Lung (tissue), 12 donors: ENCODE results near the gene PRIM1. TPM values are rescaled to one million over a fixed set of nuclear protein-coding genes. Genes with fewer than 3 reads are reported as not detected.

Source experiments
- ATAC-seq: fragments of 200-7000 bp; cut with Tn5 transposase; one replicate; pipeline ENCODE4 v1.9.1; 2020; ENCODE audit warnings: moderate number of reproducible peaks; ENCODE audit not compliant: insufficient read depth, low FRiP score
- DNase-seq, 3 donors: peaks; one replicate each; pipeline ENCODE4 v3.0.0-alpha.2; 2013 to 2017
- H3K27ac ChIP-seq, 2 donors: one replicate each; pipeline ENCODE4 v1.5.1; 2013; ENCODE audit warnings: mild to moderate bottlenecking in 2 of 2, moderate library complexity in 2 of 2, control low read depth in 1 of 2, inconsistent platforms in 1 of 2, low read depth in 1 of 2, low read length in 1 of 2
- H3K27me3 ChIP-seq, 3 donors: one replicate each; pipeline ENCODE4 v1.5.1; 2013; ENCODE audit warnings: low read length in 2 of 3; ENCODE audit not compliant: control insufficient read depth in 3 of 3, insufficient read depth in 3 of 3
- H3K36me3 ChIP-seq, 4 donors: one replicate each; pipeline ENCODE4 v1.5.1; 2013; ENCODE audit warnings: low read length in 4 of 4, mild to moderate bottlenecking in 1 of 4, moderate library complexity in 1 of 4; ENCODE audit not compliant: control insufficient read depth in 4 of 4, insufficient read depth in 4 of 4
- H3K4me1 ChIP-seq, 5 donors: one replicate each; pipeline ENCODE4 v1.5.1; 2013; ENCODE audit warnings: low read length in 5 of 5, mild to moderate bottlenecking in 2 of 5, moderate library complexity in 1 of 5; ENCODE audit not compliant: control insufficient read depth in 5 of 5, insufficient read depth in 5 of 5
- H3K4me3 ChIP-seq: one replicate; pipeline ENCODE4 v1.5.1; 2013; ENCODE audit warnings: mild to moderate bottlenecking, control low read depth, moderate library complexity
- H3K9ac ChIP-seq, 2 donors: one replicate each; pipeline ENCODE4 v1.5.1; 2013; ENCODE audit warnings: low read length in 2 of 2, control low read depth in 1 of 2; ENCODE audit not compliant: insufficient read depth in 1 of 2
- H3K9me3 ChIP-seq, 4 donors: one replicate each; pipeline ENCODE4 v1.5.1; 2013; ENCODE audit warnings: low read length in 3 of 4, mild to moderate bottlenecking in 1 of 4, moderate library complexity in 1 of 4; ENCODE audit not compliant: control insufficient read depth in 4 of 4, insufficient read depth in 3 of 4
- WGBS, 2 donors: extraction: QIAGEN DNeasy Blood & Tissue Kit; methylation state at CpG; one replicate each; pipeline ENCODE4 v1.1.7; 2013; 5-methylcytosine and 5-hydroxymethylcytosine counted together
- polyA plus RNA-seq, 2 donors: library from polyadenylated mRNA; stranded (reverse); fragments of 200-250 nt; gene quantifications; one replicate each; pipeline ENCODE4 v1.2.1, GENCODE V29; 2013
- total RNA-seq, 2 donors: library from RNA; depleted of rRNA in 1 of 2; stranded (reverse); fragments of >200 nt in 1 of 2; gene quantifications; one replicate each; pipeline ENCODE4 v1.2.1, GENCODE V29; 2014 to 2021
- TF ChIP-seq, protein P1 (sequence below): IDR thresholded peaks from 2 replicates; pipeline ENCODE4 v1.5.1; 2012; ENCODE audit warnings: mild to moderate bottlenecking; ENCODE audit errors: control extremely low read depth, extremely low read depth
- donor health status: control.
- donor health status: control.
- donor health status: Bipolar disorder and iron deficiency.
- donor health status: healthy.
- donor health status: DM: yes; HTN: yes; CAD: no.

Gene PRIM1
- total and polyA plus RNA-seq, 4 donors = 3.1 to 9.9 (median 5.0) TPM

DNA sequence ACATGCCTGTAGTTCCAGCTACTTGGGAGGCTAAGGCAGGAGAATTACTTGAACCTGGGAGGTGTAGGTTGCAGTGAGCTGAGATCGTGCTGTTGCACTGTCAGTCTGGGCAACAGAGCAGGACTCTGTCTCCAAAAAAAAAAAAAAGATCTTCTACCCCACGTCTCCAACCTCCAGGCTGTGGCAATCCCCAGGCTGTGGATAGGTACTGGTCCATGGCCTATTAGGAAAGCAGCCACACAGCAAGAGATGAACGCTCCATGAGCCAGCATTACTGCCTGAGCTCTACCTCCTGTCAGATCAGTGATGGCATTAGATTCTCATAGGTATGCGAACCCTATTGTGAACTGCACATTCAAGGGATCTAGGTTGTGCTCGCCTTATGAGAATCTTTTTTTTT lies 58.0 kb downstream of the PRIM1 start:
- peaks cover 0 to 2% (median 0%) of the 10 kb centered on the region in 5 donors for H3K4me1 ChIP-seq
- no peaks in the 10 kb centered on the region for H3K36me3 ChIP-seq
- H3K27me3 ChIP-seq = no peaks in the 10 kb centered on the region
- H3K9me3 ChIP-seq = no peaks in the 10 kb centered on the region
- no peak overlapping the region for H3K4me3 ChIP-seq
- WGBS, 2 donors = 83 to 89% methylated on average over 5 of the region's 5 CpGs
- ATAC-seq = no peak
- DNase-seq = no peak
- TF ChIP-seq, protein P1, sequence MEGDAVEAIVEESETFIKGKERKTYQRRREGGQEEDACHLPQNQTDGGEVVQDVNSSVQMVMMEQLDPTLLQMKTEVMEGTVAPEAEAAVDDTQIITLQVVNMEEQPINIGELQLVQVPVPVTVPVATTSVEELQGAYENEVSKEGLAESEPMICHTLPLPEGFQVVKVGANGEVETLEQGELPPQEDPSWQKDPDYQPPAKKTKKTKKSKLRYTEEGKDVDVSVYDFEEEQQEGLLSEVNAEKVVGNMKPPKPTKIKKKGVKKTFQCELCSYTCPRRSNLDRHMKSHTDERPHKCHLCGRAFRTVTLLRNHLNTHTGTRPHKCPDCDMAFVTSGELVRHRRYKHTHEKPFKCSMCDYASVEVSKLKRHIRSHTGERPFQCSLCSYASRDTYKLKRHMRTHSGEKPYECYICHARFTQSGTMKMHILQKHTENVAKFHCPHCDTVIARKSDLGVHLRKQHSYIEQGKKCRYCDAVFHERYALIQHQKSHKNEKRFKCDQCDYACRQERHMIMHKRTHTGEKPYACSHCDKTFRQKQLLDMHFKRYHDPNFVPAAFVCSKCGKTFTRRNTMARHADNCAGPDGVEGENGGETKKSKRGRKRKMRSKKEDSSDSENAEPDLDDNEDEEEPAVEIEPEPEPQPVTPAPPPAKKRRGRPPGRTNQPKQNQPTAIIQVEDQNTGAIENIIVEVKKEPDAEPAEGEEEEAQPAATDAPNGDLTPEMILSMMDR = no peak
- H3K27ac ChIP-seq = no peak overlapping the region
- H3K9ac ChIP-seq = no peak overlapping the region

DNA sequence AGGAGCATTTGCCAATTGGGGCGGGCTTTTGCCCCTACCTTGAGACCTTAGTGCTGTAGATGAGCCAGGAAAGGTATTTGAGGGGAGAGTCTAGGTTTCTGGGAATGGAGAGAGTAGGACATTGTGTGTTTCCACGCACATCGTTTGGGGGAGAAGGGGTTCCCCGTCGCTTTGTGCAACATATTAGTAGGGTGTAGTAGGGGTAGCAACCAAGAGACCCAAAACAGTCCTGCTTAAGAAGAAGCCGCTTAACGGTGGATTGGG lies 63.3 kb downstream of the PRIM1 start:
- H3K4me3 ChIP-seq = peak overlapping the region; percentile 40
- peaks cover 0 to 7% (median 0%) of the 10 kb centered on the region in 4 donors for H3K36me3 ChIP-seq
- H3K9ac ChIP-seq = peak overlapping the region; percentile 46 to 98
- DNase-seq (no peak), ATAC-seq (no peak)
- TF ChIP-seq, protein P1 = no peak
- WGBS, 2 donors = 0 to 7% methylated on average over 7 of the region's 7 CpGs
- H3K9me3 ChIP-seq = no peaks in the 10 kb centered on the region
- peaks cover 0 to 20% (median 4%) of the 10 kb centered on the region in 5 donors for H3K4me1 ChIP-seq
- H3K27ac ChIP-seq = peak overlapping the region; percentile 93 to 96
- no peaks in the 10 kb centered on the region for H3K27me3 ChIP-seq

DNA sequence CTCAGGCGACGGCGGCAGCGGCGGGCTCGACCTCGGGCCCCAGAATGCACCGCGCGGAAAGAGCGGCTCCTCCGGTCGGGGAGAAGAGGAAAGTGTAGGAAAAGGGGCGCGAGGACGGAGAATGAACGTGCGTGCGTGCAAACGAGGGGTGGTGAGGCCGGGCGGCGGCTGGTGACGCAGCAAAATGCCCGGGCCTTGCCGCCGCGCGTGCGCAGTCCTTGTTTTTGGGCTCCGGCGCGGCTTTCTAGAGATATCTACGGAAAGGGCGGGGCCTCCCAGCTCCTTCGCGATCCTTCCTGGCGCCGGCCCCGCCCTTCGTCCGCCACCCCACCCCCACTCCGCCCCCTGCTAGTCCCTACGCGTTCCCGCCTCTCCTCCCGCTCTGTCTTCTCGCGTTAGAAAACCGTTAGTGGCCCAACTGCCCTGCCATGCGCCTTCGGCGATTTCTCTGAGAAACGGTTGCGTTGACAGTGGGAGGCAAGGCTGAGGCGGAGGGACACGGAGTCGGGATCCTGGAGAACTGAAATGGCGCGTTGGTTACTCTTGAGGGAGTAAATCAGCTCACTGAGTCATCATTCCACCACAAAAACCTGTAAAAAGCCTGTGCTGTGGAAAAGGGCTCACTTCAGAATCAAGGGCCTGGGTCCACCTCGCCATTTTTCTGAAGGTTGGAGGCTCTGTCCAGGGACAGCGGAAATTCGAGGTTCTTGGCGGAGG lies 63.8 kb downstream of the PRIM1 start, which contains the start of gene PTGES3:
TSS of gene PTGES3 (minus strand) at position 156 of the 717 bp plus-strand sequence. CDS start 285 bp downstream, outside the sequence.
- peaks cover 0 to 7% (median 0%) of the 10 kb centered on the region in 4 donors for H3K36me3 ChIP-seq
- H3K27ac ChIP-seq = peak within 1 kb of the TSS; percentile 98 to 99
- peak; percentile 92 for ATAC-seq
- H3K4me3 ChIP-seq = peak within 1 kb of the TSS; percentile 64
- H3K27me3 ChIP-seq = no peaks in the 10 kb centered on the region
- H3K9ac ChIP-seq = peak within 1 kb of the TSS; percentile 89 to 98
- DNase-seq = peak; percentile 99
- H3K4me1 ChIP-seq = peaks cover 0 to 20% (median 4%) of the 10 kb centered on the region in 5 donors
- no peaks in the 10 kb centered on the region for H3K9me3 ChIP-seq
- TF ChIP-seq, protein P1 = no peak
- 0 to 1% methylated on average over 56 to 64 of the region's 64 CpGs for WGBS, 2 donors
